Measurements from ENCODE around the gene PIR.
A peak's percentile ranks its signal among the peaks of the same experiment; 100 is the strongest.

- TF ChIP-seq POLR2A (IDR thresholded peaks at IDR 0.05) (no peak), CTCF (IDR thresholded peaks at IDR 0.05) (no peak), POLR2AphosphoS5 (IDR thresholded peaks at IDR 0.05) (peak; percentile 41 to 65 (median 46)), EP300 (IDR thresholded peaks at IDR 0.05) (peak in 1 of 4 donors; percentile 5)
Measured at GRCh38 chrX:15465347-15465746, 27.8 kb downstream of the PIR start.
